H1 (cell line): Measurements from ENCODE around the gene HDAC7. TPM values are rescaled to one million over a fixed set of nuclear protein-coding genes. Genes with fewer than 3 reads are reported as not detected.

ENCODE experiments used
- CTCF ChIA-PET: fragments of 300-600 bp; sonication (Branson Sonifier 250); formaldehyde crosslinking; loops from one replicate; lab custom pipeline; 2021; ENCODE audit not compliant: partially characterized antibody; lab: Charles Lee
- POLR2A ChIA-PET: fragments of 300-600 bp; sonication (Branson Sonifier 250); formaldehyde crosslinking; loops from one replicate; lab custom pipeline; 2021; ENCODE audit warnings: inconsistent platforms; ENCODE audit not compliant: partially characterized antibody; lab: Charles Lee
- DNase-seq, 2 experiments: peaks; one replicate each; pipeline versions ENCODE4 v3.0.0 to v3.0.0-alpha.2; 2010 to 2022; ENCODE audit warnings: low spot score in 2 of 2, low read depth in 1 of 2, mixed read lengths in 1 of 2
- FAIRE-seq: peaks from 2 replicates; lab custom pipeline; 2011; peaks lifted over from hg19 to GRCh38; lab: Jason Lieb, UNC
- H2AFZ ChIP-seq: 2 replicates; pipeline ENCODE4 v1.8.1; 2012; ENCODE audit warnings: low read length, inconsistent platforms
- H2AK5ac ChIP-seq: 2 replicates; pipeline ENCODE4 v1.6.1; 2013; ENCODE audit warnings: low read depth, low read length
- H2BK120ac ChIP-seq: replicated peaks from 2 replicates; pipeline ENCODE3; 2013; ENCODE audit warnings: low read depth, low read length, inconsistent platforms
- H2BK12ac ChIP-seq: 2 replicates; pipeline ENCODE4 v1.6.1; 2013; ENCODE audit warnings: low read depth, low read length
- H2BK15ac ChIP-seq: 2 replicates; pipeline ENCODE4 v1.6.1; 2013; ENCODE audit warnings: low read length
- H2BK20ac ChIP-seq: 2 replicates; pipeline ENCODE4 v1.6.1; 2013; ENCODE audit warnings: low read length
- H2BK5ac ChIP-seq: 2 replicates; pipeline ENCODE4 v1.6.1; 2013; ENCODE audit warnings: low read depth, low read length
- H3K14ac ChIP-seq: 2 replicates; pipeline ENCODE4 v1.6.1; 2013; ENCODE audit warnings: inconsistent platforms; ENCODE audit not compliant: insufficient read length
- H3K18ac ChIP-seq: 2 replicates; pipeline ENCODE4 v1.6.1; 2013; ENCODE audit warnings: low read length; ENCODE audit errors: extremely low read depth
- H3K23ac ChIP-seq: 2 replicates; pipeline ENCODE4 v1.6.1; 2013; ENCODE audit warnings: inconsistent platforms; ENCODE audit not compliant: insufficient read length
- H3K23me2 ChIP-seq: 2 replicates; pipeline ENCODE4 v1.6.1; 2013; ENCODE audit warnings: low read depth, low read length
- H3K27ac ChIP-seq: 2 replicates; pipeline ENCODE4 v1.6.1; 2011; ENCODE audit warnings: low read depth, low read length, inconsistent platforms
- H3K27me3 ChIP-seq, 4 experiments: replicated peaks in 1 of 4; 1 replicate in 1 of 4; 2 replicates in 3 of 4; pipeline versions ENCODE4 v1.6.1 to v1.8.1; 2011 to 2013; ENCODE audit warnings: low read length in 3 of 4, mild to moderate bottlenecking in 3 of 4, inconsistent platforms in 2 of 4, mixed read lengths in 2 of 4, moderate library complexity in 1 of 4; ENCODE audit not compliant: control insufficient read depth in 3 of 4, insufficient read depth in 3 of 4; ENCODE audit errors: extremely low read depth in 1 of 4
- H3K36me3 ChIP-seq, 4 experiments: 2 replicates each; pipeline versions ENCODE4 v1.6.1 to v1.8.1; 2011 to 2013; ENCODE audit warnings: mild to moderate bottlenecking in 4 of 4, low read length in 3 of 4, moderate library complexity in 2 of 4, control low read depth in 1 of 4, inconsistent platforms in 1 of 4; ENCODE audit not compliant: insufficient read depth in 4 of 4, control insufficient read depth in 2 of 4
- H3K4ac ChIP-seq: replicated peaks from 2 replicates; pipeline ENCODE3; 2013; ENCODE audit warnings: low read length, low read depth, mixed read lengths, inconsistent platforms; ENCODE audit not compliant: insufficient read length
- H3K4me1 ChIP-seq, 4 experiments: replicated peaks in 1 of 4; 1 replicate in 1 of 4; 2 replicates in 3 of 4; pipeline versions ENCODE4 v1.6.1 to v1.8.1; 2011 to 2013; ENCODE audit warnings: low read length in 3 of 4, inconsistent platforms in 2 of 4, mixed read lengths in 1 of 4; ENCODE audit not compliant: insufficient read depth in 4 of 4, control insufficient read depth in 3 of 4
- H3K4me2 ChIP-seq, 2 experiments: 2 replicates each; pipeline versions ENCODE4 v1.6.1 to v1.8.1; 2011 to 2013; ENCODE audit warnings: low read depth in 2 of 2, low read length in 2 of 2, control low read depth in 1 of 2, inconsistent platforms in 1 of 2, mild to moderate bottlenecking in 1 of 2; ENCODE audit not compliant: insufficient read depth in 1 of 2
- H3K4me3 ChIP-seq, 4 experiments: fragments of 200-600, 300-600 bp in 1 of 4; sonication (generic), shearing (Covaris generic), sonication (Bioruptor Twin) in 1 of 4; 2 replicates each; pipeline versions ENCODE4 v1.5.1 to v1.8.1; 2011 to 2016; ENCODE audit warnings: low read length in 4 of 4, low read depth in 3 of 4, control low read depth in 2 of 4, inconsistent platforms in 2 of 4, mild to moderate bottlenecking in 2 of 4, mixed read lengths in 1 of 4, moderate library complexity in 1 of 4; ENCODE audit not compliant: insufficient read depth in 2 of 4; ENCODE audit errors: extremely low read depth in 1 of 4
- H3K56ac ChIP-seq: replicated peaks from 2 replicates; pipeline ENCODE3; 2013; ENCODE audit warnings: low read depth, mild to moderate bottlenecking, mixed read lengths, low read length, inconsistent platforms; ENCODE audit not compliant: insufficient read length
- H3K79me1 ChIP-seq: 2 replicates; pipeline ENCODE4 v1.6.1; 2013; ENCODE audit warnings: low read depth, low read length, control low read depth
- H3K79me2 ChIP-seq, 2 experiments: 2 replicates each; pipeline versions ENCODE4 v1.6.1 to v1.8.1; 2012 to 2013; ENCODE audit warnings: low read length in 2 of 2, mild to moderate bottlenecking in 2 of 2, inconsistent platforms in 1 of 2; ENCODE audit not compliant: insufficient read depth in 2 of 2, control insufficient read depth in 1 of 2
- H3K9ac ChIP-seq, 4 experiments: replicated peaks in 1 of 4; 1 replicate in 1 of 4; 2 replicates in 3 of 4; pipeline versions ENCODE4 v1.6.1 to v1.8.1; 2011 to 2013; ENCODE audit warnings: low read depth in 3 of 4, low read length in 3 of 4, control low read depth in 2 of 4, mild to moderate bottlenecking in 2 of 4, moderate library complexity in 2 of 4, inconsistent platforms in 1 of 4; ENCODE audit errors: extremely low read depth in 1 of 4
- H3K9me3 ChIP-seq, 2 experiments: 2 replicates each; pipeline versions ENCODE4 v1.6.1 to v1.8.1; 2012 to 2013; ENCODE audit warnings: mild to moderate bottlenecking in 2 of 2, moderate library complexity in 2 of 2, control low read depth in 1 of 2, inconsistent platforms in 1 of 2, low read depth in 1 of 2, low read length in 1 of 2, mixed read lengths in 1 of 2; ENCODE audit not compliant: insufficient read depth in 2 of 2
- H4K20me1 ChIP-seq, 2 experiments: replicated peaks in 1 of 2; 2 replicates each; pipeline versions ENCODE3 to v1.8.1; 2011 to 2013; ENCODE audit warnings: inconsistent platforms in 2 of 2, low read length in 2 of 2, mild to moderate bottlenecking in 1 of 2; ENCODE audit not compliant: insufficient read depth in 2 of 2, control insufficient read depth in 1 of 2
- H4K5ac ChIP-seq: 2 replicates; pipeline ENCODE4 v1.6.1; 2013; ENCODE audit warnings: low read length, low read depth, mixed read lengths, inconsistent platforms; ENCODE audit not compliant: insufficient read length
- H4K8ac ChIP-seq: 2 replicates; pipeline ENCODE4 v1.8.0; 2013; ENCODE audit warnings: mild to moderate bottlenecking, moderate library complexity, low read length, inconsistent platforms; ENCODE audit not compliant: insufficient read depth; ENCODE audit errors: extremely low read depth
- H4K91ac ChIP-seq: replicated peaks from 2 replicates; pipeline ENCODE3; 2013; ENCODE audit warnings: low read length, mixed read lengths, inconsistent platforms; ENCODE audit not compliant: insufficient read length
- BRCA1 ChIP-seq: IDR thresholded peaks from 2 replicates; pipeline ENCODE4 v1.6.1; 2012; ENCODE audit warnings: low read depth, low read length, improper control_type of control experiment
- CHD1 ChIP-seq: IDR thresholded peaks from 2 replicates; pipeline ENCODE4 v1.6.1; 2012; ENCODE audit warnings: low read depth, low read length, improper control_type of control experiment
- EZH2 ChIP-seq: fragments of 200-600 bp; sonication (generic); IDR thresholded peaks from 2 replicates; pipeline ENCODE4 v1.7.1; 2012; ENCODE audit warnings: low read depth, mild to moderate bottlenecking, moderate library complexity, low read length, inconsistent platforms; ENCODE audit not compliant: severe bottlenecking
- FOSL1 ChIP-seq: IDR thresholded peaks from 2 replicates; pipeline ENCODE4 v1.6.1; 2011; ENCODE audit warnings: mild to moderate bottlenecking, low read depth, low read length, moderate library complexity; ENCODE audit not compliant: insufficient read depth
- GABPA ChIP-seq: IDR thresholded peaks from 2 replicates; pipeline ENCODE4 v1.6.1; 2011; ENCODE audit warnings: mild to moderate bottlenecking, low read length, moderate library complexity, borderline replicate concordance; ENCODE audit not compliant: insufficient read depth
- HDAC6 ChIP-seq: IDR thresholded peaks from one replicate; pipeline ENCODE4 v1.7.1; 2012; ENCODE audit warnings: low read depth, mild to moderate bottlenecking, inconsistent platforms, low read length, moderate library complexity
- MAFK ChIP-seq: IDR thresholded peaks from 2 replicates; pipeline ENCODE4 v1.6.1; 2012; ENCODE audit warnings: low read depth, mild to moderate bottlenecking, improper control_type of control experiment, low read length
- NANOG ChIP-seq: IDR thresholded peaks from 2 replicates; pipeline ENCODE4 v1.6.1; 2011; ENCODE audit warnings: low read length, low read depth, mild to moderate bottlenecking, inconsistent platforms; ENCODE audit not compliant: insufficient read depth, poor library complexity, severe bottlenecking
- POLR2AphosphoS5 ChIP-seq: IDR thresholded peaks from 2 replicates; pipeline ENCODE4 v1.6.1; 2011; ENCODE audit warnings: low read depth, low read length
- SAP30 ChIP-seq: fragments of 300-600 bp; sonication (generic); IDR thresholded peaks from 2 replicates; pipeline ENCODE4 v1.7.1; 2012; ENCODE audit warnings: low read length, moderate library complexity, mild to moderate bottlenecking, inconsistent platforms; ENCODE audit not compliant: insufficient read depth, insufficient replicate concordance
- SIRT6 ChIP-seq: IDR thresholded peaks from one replicate; pipeline ENCODE4 v1.7.1; 2012; ENCODE audit warnings: low read length, inconsistent platforms
- SRF ChIP-seq: IDR thresholded peaks from 2 replicates; pipeline ENCODE4 v1.6.1; 2011; ENCODE audit warnings: mild to moderate bottlenecking, low read depth, low read length, moderate library complexity
- TAF7 ChIP-seq: optimal IDR thresholded peaks from 2 replicates; pipeline ENCODE3; 2011; ENCODE audit warnings: low read depth, mild to moderate bottlenecking, inconsistent platforms, low read length, moderate library complexity, borderline replicate concordance
- YY1 ChIP-seq: IDR thresholded peaks from 2 replicates; pipeline ENCODE4 v1.6.1; 2011; ENCODE audit warnings: low read depth, mild to moderate bottlenecking, low read length
- WGBS, 2 experiments: shearing (Covaris generic) in 1 of 2; methylation state at CpG; one replicate each; pipeline versions ENCODE4 v1.1.6 to v1.1.7; 2013 to 2015; ENCODE audit warnings: low lambda C conversion rate in 2 of 2, mixed read lengths in 2 of 2, inconsistent platforms in 1 of 2, low coverage in 1 of 2, missing lambda C conversion rate in 1 of 2; ENCODE audit not compliant: insufficient replicate concordance in 2 of 2, insufficient coverage in 1 of 2, insufficient read length in 1 of 2; ENCODE audit errors: extremely low coverage in 1 of 2, missing lambda C conversion rate in 1 of 2; 5-methylcytosine and 5-hydroxymethylcytosine counted together
- polyA plus RNA-seq, 7 experiments: library from polyadenylated mRNA; depleted of rRNA in 3 of 7; stranded (reverse) in 5 of 7; unstranded in 2 of 7; fragments of >200 nt in 5 of 7; fragments of 200-250 nt in 2 of 7; gene quantifications; 1 replicate in 5 of 7; 2 replicates in 1 of 7; 4 replicates in 1 of 7; pipeline versions ENCODE4 v1.2.1 to v1.2.3, GENCODE V29; 2011 to 2013; ENCODE audit warnings: missing spikeins in 2 of 7, mixed read lengths in 2 of 7
- total RNA-seq: library from RNA; stranded (reverse); fragmentation: NEBNext Ultra II Directional; extraction: Animal tissue kit (Norgen Biotek cat#: 25700); gene quantifications from 2 replicates; pipeline ENCODE4 v1.2.1, GENCODE V29; 2021

HDAC7 gene
- total and polyA plus RNA-seq, 2 of the 8 experiments (the other 6 are each of a cell fraction or from before 2014, with no cell fraction given) = 25.5 to 84.9 TPM

DNA sequence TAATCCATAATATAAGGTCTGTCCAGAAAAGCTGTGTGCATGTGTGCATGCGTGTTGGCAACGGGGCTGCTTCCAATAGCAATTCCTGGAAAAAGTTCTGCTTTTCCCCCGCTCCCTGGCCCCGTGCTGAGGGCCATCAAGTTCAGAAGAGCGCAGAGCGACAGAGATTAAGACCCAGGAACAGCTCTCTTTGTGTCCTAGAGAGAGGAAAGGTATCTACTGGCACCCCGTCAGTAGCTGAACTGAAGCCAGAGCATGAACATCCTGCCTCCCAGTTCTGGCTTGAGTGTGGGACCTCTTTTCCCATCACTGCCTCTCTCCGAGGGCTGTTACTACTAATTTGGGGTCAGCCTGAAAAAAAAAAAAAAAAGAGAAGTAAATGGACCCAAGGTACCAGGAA lies 15.5 kb downstream of the HDAC7 start:
- no peak overlapping the region for H2BK15ac ChIP-seq
- DNase-seq (no peak), FAIRE-seq (no peak)
- peaks cover 0 to 22% (median 15%) of the 10 kb centered on the region in 4 experiments; a peak in 6 of 7 replicates for H3K4me1 ChIP-seq
- H4K91ac ChIP-seq = no peak overlapping the region
- H3K23ac ChIP-seq = no peak overlapping the region
- no peak overlapping the region for H2BK12ac ChIP-seq
- no peaks in the 10 kb centered on the region for H3K27me3 ChIP-seq
- H2BK5ac ChIP-seq = no peak overlapping the region
- peaks cover 0 to 86% of the 10 kb centered on the region in 2 experiments; a peak in 2 of 4 replicates for H3K79me2 ChIP-seq
- H3K79me1 ChIP-seq = peaks cover 13% of the 10 kb centered on the region; the same call in 1 of the 2 replicates
- no peak overlapping the region for H2BK20ac ChIP-seq
- ChIA-PET POLR2A (interaction anchor here (1.6 to 29.3 kb wide), 3 partner anchors 9 to 33 kb away, joined by 5 to 480 read pairs (median 11); no protein-coding TSS in a partner anchor), CTCF (interaction anchor here (0.6 to 58.8 kb wide), 10 partner anchors 9 to 101 kb away, joined by 3 to 2001 read pairs (median 4); partner anchors contain the start of genes HDAC7 and VDR)
- no peak overlapping the region for H3K14ac ChIP-seq
- H3K4me2 ChIP-seq = no peak overlapping the region
- no peak overlapping the region for H3K56ac ChIP-seq
- no peak overlapping the region for H3K18ac ChIP-seq
- H3K23me2 ChIP-seq = 0 out of 2 replicates have a peak, but pooled peaks cover 1% of the 10 kb centered on the region
- peaks cover 0 to 2% (median 0%) of the 10 kb centered on the region in 4 experiments; a peak in 1 of 8 replicates for H3K36me3 ChIP-seq
- H3K27ac ChIP-seq = no peak overlapping the region
- H4K5ac ChIP-seq = no peak overlapping the region
- no peak overlapping the region for H3K9ac ChIP-seq
- H2AFZ ChIP-seq = no peak overlapping the region
- H2AK5ac ChIP-seq = no peak overlapping the region
- H3K9me3 ChIP-seq = no peaks in the 10 kb centered on the region
- H2BK120ac ChIP-seq = no peak overlapping the region
- H3K4ac ChIP-seq = no peak overlapping the region
- H4K20me1 ChIP-seq = peaks cover 12 to 15% of the 10 kb centered on the region in 2 experiments
- WGBS, 2 experiments = 85% methylated on average over 8 of the region's 8 CpGs; no CpG with 5 or more reads in 1 of the 2 experiments
- H3K4me3 ChIP-seq = no peak overlapping the region
- no peak overlapping the region for H4K8ac ChIP-seq
- TF ChIP-seq NANOG = no peak
- no peak for TF ChIP-seq YY1
- no peak for TF ChIP-seq POLR2AphosphoS5
- TF ChIP-seq CHD1 = no peak
- no peak for TF ChIP-seq MAFK
- TF ChIP-seq SAP30 = no peak
- no peak for TF ChIP-seq SIRT6
- TF ChIP-seq SRF = no peak
- TF ChIP-seq GABPA = no peak
- TF ChIP-seq EZH2 = no peak
- no peak for TF ChIP-seq HDAC6
- TF ChIP-seq FOSL1 = no peak
- no peak for TF ChIP-seq TAF7
- TF ChIP-seq BRCA1 = no peak
